Measurements from ENCODE around the gene RGL3. TPM values are rescaled to one million over a fixed set of nuclear protein-coding genes. Genes with fewer than 3 reads are reported as not detected.

The RGL3 gene
- total and polyA plus RNA-seq, 10 of the 15 experiments (the other 5 are each of a cell fraction or from before 2014, with no cell fraction given) = not detected

GRCh38 chr19:11435057-11435832, 16.1 kb upstream of the RGL3 start, which contains the start of the genes ODAD3 and PRKCSH (continued):
- TF ChIP-seq SIX5 (IDR thresholded peaks at IDR 0.05; ENCODE audit: low read depth, low read length, severe bottlenecking) = peak; percentile 91
- TF ChIP-seq MTA2 (IDR thresholded peaks at IDR 0.05; ENCODE audit: low read depth) = no peak
- no peak for TF ChIP-seq ZNF384 (IDR thresholded peaks at IDR 0.05; ENCODE audit: borderline replicate concordance, low read depth, low read length)
- TF ChIP-seq, protein P1, sequence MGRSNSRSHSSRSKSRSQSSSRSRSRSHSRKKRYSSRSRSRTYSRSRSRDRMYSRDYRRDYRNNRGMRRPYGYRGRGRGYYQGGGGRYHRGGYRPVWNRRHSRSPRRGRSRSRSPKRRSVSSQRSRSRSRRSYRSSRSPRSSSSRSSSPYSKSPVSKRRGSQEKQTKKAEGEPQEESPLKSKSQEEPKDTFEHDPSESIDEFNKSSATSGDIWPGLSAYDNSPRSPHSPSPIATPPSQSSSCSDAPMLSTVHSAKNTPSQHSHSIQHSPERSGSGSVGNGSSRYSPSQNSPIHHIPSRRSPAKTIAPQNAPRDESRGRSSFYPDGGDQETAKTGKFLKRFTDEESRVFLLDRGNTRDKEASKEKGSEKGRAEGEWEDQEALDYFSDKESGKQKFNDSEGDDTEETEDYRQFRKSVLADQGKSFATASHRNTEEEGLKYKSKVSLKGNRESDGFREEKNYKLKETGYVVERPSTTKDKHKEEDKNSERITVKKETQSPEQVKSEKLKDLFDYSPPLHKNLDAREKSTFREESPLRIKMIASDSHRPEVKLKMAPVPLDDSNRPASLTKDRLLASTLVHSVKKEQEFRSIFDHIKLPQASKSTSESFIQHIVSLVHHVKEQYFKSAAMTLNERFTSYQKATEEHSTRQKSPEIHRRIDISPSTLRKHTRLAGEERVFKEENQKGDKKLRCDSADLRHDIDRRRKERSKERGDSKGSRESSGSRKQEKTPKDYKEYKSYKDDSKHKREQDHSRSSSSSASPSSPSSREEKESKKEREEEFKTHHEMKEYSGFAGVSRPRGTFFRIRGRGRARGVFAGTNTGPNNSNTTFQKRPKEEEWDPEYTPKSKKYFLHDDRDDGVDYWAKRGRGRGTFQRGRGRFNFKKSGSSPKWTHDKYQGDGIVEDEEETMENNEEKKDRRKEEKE (IDR thresholded peaks at IDR 0.05) = no peak
- no peak for TF ChIP-seq RAD21 (IDR thresholded peaks at IDR 0.05; ENCODE audit: insufficient read depth, low read depth, low read length)
- TF ChIP-seq SMAD1 (IDR thresholded peaks at IDR 0.05; ENCODE audit: low read depth, partially characterized antibody) = peak; percentile 52
- TF ChIP-seq EED (IDR thresholded peaks at IDR 0.05; ENCODE audit: low read depth) = peak; percentile 89
- peak; percentile 93 for TF ChIP-seq HCFC1 (IDR thresholded peaks at IDR 0.05; ENCODE audit: low read length)
- TF ChIP-seq, protein P2, sequence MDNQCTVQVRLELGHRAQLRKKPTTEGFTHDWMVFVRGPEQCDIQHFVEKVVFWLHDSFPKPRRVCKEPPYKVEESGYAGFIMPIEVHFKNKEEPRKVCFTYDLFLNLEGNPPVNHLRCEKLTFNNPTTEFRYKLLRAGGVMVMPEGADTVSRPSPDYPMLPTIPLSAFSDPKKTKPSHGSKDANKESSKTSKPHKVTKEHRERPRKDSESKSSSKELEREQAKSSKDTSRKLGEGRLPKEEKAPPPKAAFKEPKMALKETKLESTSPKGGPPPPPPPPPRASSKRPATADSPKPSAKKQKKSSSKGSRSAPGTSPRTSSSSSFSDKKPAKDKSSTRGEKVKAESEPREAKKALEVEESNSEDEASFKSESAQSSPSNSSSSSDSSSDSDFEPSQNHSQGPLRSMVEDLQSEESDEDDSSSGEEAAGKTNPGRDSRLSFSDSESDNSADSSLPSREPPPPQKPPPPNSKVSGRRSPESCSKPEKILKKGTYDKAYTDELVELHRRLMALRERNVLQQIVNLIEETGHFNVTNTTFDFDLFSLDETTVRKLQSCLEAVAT (IDR thresholded peaks at IDR 0.05) = peak; percentile 86
- TF ChIP-seq CEBPZ (IDR thresholded peaks at IDR 0.05; ENCODE audit: low read depth, low read length) = no peak
- TF ChIP-seq NFYA (IDR thresholded peaks at IDR 0.05; ENCODE audit: borderline replicate concordance, low read depth, low read length) = no peak
- TF ChIP-seq, protein P3, sequence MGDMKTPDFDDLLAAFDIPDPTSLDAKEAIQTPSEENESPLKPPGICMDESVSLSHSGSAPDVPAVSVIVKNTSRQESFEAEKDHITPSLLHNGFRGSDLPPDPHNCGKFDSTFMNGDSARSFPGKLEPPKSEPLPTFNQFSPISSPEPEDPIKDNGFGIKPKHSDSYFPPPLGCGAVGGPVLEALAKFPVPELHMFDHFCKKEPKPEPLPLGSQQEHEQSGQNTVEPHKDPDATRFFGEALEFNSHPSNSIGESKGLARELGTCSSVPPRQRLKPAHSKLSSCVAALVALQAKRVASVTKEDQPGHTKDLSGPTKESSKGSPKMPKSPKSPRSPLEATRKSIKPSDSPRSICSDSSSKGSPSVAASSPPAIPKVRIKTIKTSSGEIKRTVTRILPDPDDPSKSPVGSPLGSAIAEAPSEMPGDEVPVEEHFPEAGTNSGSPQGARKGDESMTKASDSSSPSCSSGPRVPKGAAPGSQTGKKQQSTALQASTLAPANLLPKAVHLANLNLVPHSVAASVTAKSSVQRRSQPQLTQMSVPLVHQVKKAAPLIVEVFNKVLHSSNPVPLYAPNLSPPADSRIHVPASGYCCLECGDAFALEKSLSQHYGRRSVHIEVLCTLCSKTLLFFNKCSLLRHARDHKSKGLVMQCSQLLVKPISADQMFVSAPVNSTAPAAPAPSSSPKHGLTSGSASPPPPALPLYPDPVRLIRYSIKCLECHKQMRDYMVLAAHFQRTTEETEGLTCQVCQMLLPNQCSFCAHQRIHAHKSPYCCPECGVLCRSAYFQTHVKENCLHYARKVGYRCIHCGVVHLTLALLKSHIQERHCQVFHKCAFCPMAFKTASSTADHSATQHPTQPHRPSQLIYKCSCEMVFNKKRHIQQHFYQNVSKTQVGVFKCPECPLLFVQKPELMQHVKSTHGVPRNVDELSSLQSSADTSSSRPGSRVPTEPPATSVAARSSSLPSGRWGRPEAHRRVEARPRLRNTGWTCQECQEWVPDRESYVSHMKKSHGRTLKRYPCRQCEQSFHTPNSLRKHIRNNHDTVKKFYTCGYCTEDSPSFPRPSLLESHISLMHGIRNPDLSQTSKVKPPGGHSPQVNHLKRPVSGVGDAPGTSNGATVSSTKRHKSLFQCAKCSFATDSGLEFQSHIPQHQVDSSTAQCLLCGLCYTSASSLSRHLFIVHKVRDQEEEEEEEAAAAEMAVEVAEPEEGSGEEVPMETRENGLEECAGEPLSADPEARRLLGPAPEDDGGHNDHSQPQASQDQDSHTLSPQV (IDR thresholded peaks at IDR 0.05) = peak; percentile 100
- peak; percentile 53; the same call in 1 of the 2 replicates for TF ChIP-seq POLR2AphosphoS2 (IDR thresholded peaks at IDR 0.05; ENCODE audit: low read depth, low read length)
- TF ChIP-seq EP300 (IDR thresholded peaks at IDR 0.05; ENCODE audit: borderline replicate concordance in 1 of 2, control insufficient read depth in 1 of 2, low read depth in 2 of 2, low read length in 2 of 2) = peak in 1 of 2 experiments; percentile 44; a peak in 1 of 4 replicates
- TF ChIP-seq MTA3 (IDR thresholded peaks at IDR 0.05; ENCODE audit: borderline replicate concordance, low read length) = no peak
- peak; percentile 81 for TF ChIP-seq SMAD5 (IDR thresholded peaks at IDR 0.05; ENCODE audit: low read depth)
- peak; percentile 95 for TF ChIP-seq NFYB (IDR thresholded peaks at IDR 0.05; ENCODE audit: insufficient read depth, low read depth, low read length)

All from GM12878 (cell line).